ENCODE data around the gene RNF182.

DNA sequence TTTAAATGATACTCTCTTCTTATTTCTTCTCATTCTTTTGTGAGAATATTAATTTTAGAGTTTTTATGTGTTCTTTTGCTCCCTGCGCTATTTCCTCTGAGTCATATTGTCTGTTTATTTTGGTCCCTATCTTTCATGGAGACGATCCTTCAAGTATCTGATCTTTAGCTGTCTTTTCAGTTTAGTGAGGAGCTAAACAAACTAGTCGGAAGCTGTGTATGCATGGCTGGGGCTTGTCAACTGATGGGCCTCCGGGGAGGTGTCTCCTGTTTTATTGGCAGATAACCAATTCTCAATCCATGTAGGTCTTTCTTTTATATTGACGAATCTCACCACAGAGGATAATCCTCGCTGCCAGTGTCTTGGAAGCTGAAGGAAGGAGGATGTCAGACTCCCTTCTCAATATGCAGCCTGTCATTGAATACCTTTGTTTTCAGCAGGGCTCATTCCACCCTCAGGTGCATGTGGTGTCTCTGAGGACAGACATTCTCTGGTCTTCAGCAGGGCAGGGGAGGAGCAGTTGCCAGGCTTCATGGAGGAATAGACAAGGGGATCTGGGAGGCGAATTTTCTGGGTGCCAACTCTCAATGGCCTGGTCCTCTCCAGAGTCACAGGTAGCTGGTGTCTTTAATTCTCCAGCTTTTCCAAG lies 64.9 kb downstream of the RNF182 start:
- TF ChIP-seq EZH2 (IDR thresholded peaks at IDR 0.05), result no peak
- TF ChIP-seq POLR2AphosphoS5 (IDR thresholded peaks at IDR 0.05; ENCODE audit: borderline replicate concordance, low read depth, low read length), result no peak
- TF ChIP-seq FOXP2 (optimal IDR thresholded peaks at IDR 0.05; ENCODE audit: control extremely low read depth, extremely low read length, insufficient read depth), result no peak
